ENCODE results near the gene LBP.
"Not testable (repeated sequence)": the region's sequence is repeated elsewhere in the genome, so short reads cannot be mapped to it uniquely, and the experiment has no call there.

LBP gene

DNA sequence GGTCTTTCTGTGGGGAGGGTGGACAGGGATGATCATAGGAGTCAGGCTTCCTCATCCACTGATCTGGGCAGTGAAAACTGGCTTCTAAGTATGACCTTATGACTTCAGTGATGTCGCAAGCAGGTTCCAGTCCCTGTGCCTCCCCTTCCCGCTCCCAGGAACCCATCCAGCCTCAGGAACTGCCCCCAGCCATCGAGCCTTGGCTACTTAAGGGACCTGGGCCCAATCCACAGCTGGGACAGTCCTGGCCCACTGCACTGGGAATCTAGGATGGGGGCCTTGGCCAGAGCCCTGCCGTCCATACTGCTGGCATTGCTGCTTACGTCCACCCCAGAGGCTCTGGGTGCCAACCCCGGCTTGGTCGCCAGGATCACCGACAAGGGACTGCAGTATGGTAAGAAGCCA is at the start of gene LBP:
Gene LBP, plus strand, starts transcription at position 236 of the 405 bp plus-strand sequence. Its CDS starts 35 bp downstream, at position 271.
- DNase-seq (ENCODE audit: insufficient read length, low spot score) (no peak), FAIRE-seq (no peak)

DNA sequence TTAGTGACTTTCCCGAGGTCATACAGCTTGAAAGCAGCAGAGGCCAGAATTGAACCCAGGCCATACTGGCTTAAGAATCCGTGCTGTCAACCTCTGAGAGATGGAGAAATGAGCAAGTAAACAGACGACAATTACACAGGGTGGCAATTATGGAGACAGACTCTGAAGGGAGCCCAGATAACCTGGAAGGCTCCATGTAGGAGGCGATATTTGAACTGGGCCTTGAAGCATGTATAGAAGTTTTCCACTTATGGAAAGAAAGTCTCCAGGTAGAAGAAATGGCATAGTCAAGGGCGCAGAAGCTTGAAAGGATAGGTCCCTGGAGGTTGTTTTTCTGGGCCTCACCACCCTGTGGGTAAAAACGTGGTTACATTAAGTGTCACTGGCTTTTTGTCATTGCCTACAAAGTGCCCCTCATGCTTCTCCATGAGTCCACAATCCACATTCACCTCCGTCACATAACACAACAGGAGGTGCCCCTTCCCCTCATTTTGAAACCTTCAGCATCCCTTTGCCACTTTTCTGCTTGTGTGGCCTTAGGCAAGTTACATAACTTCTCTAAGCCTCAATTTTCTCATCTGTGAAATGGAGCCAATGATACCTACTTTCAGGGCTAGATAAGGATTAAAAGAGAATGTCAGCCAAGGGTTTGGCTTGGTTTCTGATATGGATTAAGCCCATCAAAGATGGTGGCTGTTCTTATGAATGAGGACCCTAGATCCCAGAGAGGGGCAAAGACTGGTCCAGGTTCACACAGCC is 48.2 kb upstream of the LBP start:
- no peak for FAIRE-seq
- no peak for DNase-seq (ENCODE audit: insufficient read length, low spot score)

GRCh38 chr20:38298768-38299288 is 47.5 kb upstream of the LBP start:
- no peak for DNase-seq (ENCODE audit: insufficient read length, low spot score)
- FAIRE-seq, result no peak

GRCh38 chr20:38299963-38300362 is 46.3 kb upstream of the LBP start:
- no peak for DNase-seq (ENCODE audit: insufficient read length, low spot score)
- FAIRE-seq, result no peak

GRCh38 chr20:38300438-38300837 is 45.8 kb upstream of the LBP start:
- DNase-seq (ENCODE audit: insufficient read length, low spot score), result no peak
- FAIRE-seq, result no peak

GRCh38 chr20:38301309-38301708 is 45.0 kb upstream of the LBP start:
- FAIRE-seq (no peak), DNase-seq (ENCODE audit: insufficient read length, low spot score) (no peak)

DNA sequence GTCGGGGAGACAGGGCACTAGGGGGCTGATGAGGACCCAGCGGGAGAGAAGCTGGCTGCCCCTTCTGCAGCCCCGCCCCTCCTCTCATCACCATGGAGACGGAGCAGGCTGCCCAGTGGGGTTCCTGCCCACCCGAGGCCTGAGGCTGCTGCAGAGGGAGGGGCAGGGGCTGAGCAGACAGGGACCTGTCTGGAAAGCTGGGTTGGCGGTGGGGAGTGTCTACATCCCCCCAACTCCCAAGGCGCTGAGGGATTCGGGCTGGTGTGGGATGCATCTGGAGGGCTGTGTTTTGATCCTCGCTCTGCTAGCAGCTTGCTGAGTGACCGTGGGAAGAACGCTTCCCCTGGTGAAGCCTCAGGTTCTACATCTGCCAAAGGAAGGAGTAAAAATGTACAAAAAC is 43.5 kb upstream of the LBP start:
- DNase-seq (ENCODE audit: insufficient read length, low spot score) (no peak), FAIRE-seq (no peak)

DNA sequence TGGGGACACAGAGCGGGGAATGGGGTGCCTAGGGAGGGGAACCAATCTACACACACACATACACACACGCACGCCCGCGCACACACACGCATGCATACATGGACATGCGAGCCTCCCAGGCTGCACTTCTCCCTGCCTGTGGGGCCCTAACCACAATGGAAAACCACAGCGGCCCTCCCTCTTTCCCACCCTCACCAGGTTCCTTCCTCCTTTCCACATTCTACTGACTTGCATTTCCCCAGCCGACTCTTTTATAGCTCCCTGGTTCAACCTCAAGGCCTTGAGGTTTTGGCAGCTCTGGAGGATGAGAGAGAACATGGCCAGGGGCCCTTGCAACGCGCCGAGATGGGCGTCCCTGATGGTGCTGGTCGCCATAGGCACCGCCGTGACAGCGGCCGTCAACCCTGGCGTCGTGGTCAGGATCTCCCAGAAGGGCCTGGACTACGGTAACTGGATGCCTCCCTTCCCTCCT is 42.3 kb upstream of the LBP start, which contains the start of gene BPI:
Gene BPI, plus strand, starts transcription at position 249 of the 472 bp plus-strand sequence. Its CDS starts 68 bp downstream, at position 317.
- FAIRE-seq (no peak), DNase-seq (ENCODE audit: insufficient read length, low spot score) (no peak)

- FAIRE-seq (no peak), DNase-seq (ENCODE audit: insufficient read length, low spot score) (peak; percentile 28)
These were observed 41.3 kb upstream of the LBP start for GRCh38 chr20:38304845-38305447.

- FAIRE-seq (no peak), DNase-seq (ENCODE audit: insufficient read length, low spot score) (no peak)
These were observed 40.7 kb upstream of the LBP start for GRCh38 chr20:38305541-38305940.

DNA sequence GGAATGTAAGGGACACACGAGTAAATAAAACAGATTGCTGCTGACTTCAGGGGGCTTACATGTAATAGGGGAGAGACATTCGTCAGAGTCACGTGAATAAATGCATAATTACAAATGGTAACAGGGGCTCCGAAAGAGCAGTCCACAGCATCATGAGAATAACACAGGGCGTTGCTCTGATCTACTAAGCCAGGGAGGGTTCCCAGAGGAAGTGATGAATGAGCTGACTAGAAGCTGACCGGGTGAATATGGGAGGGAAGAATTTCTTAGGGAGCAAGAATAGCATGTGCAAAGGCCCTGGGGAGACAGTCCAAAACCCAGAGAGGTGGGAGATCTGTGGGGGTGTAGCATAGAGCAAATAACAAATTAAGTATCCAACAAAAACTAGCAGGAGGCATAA is 39.9 kb upstream of the LBP start:
- no peak for FAIRE-seq
- DNase-seq (ENCODE audit: insufficient read length, low spot score), result no peak

DNA sequence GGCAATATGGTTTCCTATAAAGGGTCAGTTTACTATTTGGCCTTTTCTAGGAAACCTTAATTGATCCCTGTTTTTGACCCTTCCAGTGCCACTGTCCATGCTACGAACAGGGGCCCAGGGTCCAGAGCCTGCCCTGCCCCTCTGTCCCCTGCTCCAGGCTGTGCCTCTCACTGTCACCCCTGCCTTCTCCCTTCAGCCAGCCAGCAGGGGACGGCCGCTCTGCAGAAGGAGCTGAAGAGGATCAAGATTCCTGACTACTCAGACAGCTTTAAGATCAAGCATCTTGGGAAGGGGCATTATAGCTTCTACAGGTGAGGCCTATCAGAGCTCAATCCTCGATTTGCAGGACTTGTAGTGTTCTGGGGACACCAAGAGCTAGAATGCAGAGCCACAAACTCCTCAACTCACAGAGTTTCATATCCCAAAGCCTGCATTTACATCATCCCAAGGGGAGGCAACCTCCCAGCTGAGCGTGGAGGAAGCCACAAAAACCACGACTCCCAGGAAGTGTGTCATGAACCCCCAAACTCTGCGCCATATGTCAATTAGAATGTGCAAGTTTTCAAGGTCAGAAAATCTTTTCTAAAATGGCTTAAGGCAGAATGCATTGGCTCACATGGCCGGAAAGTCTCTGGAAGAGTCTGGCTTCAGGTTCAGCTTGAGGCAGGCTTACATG is 38.8 kb upstream of the LBP start:
- DNase-seq (ENCODE audit: insufficient read length, low spot score), result no peak
- FAIRE-seq, result no peak

GRCh38 chr20:38308047-38308438 is 38.2 kb upstream of the LBP start:
- no peak for FAIRE-seq
- no peak for DNase-seq (ENCODE audit: insufficient read length, low spot score)

DNA sequence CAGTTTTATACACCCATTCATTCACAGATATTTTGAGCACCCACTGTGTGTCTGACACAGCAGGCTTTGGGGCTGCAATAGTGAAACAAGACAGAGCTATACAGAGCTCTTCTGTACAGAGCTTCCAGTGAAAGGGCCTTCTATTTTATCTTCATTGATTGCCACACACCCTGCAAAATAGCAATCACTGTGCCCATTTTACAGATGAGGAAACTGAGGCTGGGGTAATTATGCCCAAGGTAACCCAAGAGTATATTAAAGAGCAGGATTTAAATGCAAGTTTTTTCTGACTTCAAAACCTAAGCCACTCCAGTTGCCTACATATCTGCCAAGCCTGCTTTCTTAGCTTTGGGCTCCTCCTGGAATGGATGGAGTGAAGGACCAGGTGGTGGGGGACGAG is 37.8 kb upstream of the LBP start:
- DNase-seq (ENCODE audit: insufficient read length, low spot score) (no peak), FAIRE-seq (no peak)

DNA sequence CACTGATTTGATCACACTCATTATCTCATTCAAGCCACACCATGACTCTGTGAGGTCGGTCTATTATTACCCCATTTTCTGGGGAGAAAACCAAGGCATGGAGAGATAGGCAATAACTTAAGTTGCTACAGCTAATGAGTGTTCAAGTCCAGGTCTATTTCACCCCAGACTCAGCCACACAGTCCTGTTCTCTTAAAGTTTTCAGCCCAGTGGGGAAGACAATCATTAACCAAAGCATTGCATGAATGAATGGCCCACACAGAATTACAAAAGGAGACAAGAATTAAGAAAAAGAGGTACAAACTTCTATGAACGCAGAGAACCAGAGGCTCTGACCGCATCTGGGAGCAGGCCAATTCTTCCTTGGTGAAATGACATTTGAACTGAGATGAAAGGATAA is 35.2 kb upstream of the LBP start:
- DNase-seq (ENCODE audit: insufficient read length, low spot score), result no peak
- FAIRE-seq, result no peak

- no peak for DNase-seq (ENCODE audit: insufficient read length, low spot score)
- FAIRE-seq, result no peak
These were observed 34.8 kb upstream of the LBP start for GRCh38 chr20:38311491-38311890.

- FAIRE-seq, result no peak
- DNase-seq (ENCODE audit: insufficient read length, low spot score), result no peak
These were observed 32.6 kb upstream of the LBP start for GRCh38 chr20:38313676-38314075.

- not testable (repeated sequence) for DNase-seq (ENCODE audit: insufficient read length, low spot score); FAIRE-seq
These were observed 31.9 kb upstream of the LBP start for GRCh38 chr20:38314350-38314749.

DNA sequence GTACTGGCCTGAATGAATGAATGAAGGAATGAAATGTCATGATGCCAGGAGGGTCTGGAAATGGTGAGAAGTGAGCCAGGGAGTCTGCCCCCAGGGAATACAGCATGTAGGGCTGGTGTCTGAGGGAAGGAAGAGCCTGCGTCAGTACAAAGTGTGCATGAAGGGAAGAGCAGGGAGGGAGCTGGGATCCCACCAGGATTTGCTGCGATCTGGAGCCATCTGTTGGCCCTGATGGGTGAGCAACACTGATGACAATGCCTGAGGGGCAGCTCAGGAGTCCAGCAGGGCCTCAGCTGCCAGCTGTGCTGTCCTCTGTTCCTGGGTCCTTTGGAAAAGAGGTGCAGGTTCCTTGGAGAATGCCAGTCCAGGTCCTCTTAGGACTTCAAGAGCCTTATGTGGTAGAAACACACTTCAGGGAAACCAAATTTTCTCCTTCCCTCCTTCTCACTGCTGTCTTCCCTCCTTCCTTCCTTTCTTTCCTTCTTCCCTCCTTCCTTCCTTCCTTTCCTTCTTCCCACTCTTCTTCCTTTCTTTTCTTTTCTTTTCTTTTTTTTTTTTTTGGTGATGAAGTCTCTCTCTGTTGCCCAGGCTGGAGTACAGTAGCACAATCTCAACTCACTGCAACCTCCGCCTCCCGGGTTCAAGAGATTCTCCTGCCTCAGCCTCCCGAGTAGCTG is 30.9 kb upstream of the LBP start:
- no peak for DNase-seq (ENCODE audit: insufficient read length, low spot score)
- FAIRE-seq, result no peak

DNA sequence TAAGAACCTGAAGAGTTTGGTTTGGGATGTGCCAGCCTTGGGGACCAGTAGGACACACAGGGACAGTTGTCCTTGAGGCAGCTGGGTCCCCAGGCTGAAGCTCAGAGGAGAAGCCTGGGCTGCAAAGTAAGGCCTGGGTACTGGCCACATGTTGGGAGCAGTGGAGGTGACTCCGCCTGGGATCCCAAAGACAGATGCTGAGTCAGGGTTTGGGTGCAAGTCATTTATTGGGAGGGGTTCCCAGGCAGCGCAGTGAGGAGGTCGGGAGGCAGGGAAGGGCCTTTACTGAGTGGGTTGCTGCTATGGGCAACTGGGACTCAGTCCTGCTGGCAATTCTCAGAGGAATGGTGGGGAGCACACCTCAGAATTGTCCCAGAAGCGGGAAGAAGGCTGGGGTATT is 29.9 kb upstream of the LBP start:
- no peak for FAIRE-seq
- DNase-seq (ENCODE audit: insufficient read length, low spot score), result no peak

- no peak for DNase-seq (ENCODE audit: insufficient read length, low spot score)
- FAIRE-seq, result no peak
These were observed 28.9 kb upstream of the LBP start for GRCh38 chr20:38317422-38317821.
